BJ (cell line): ENCODE measurements around the gene EIF3F. TPM values are rescaled to one million over a fixed set of nuclear protein-coding genes. Genes with fewer than 3 reads are reported as not detected.

Experiments used
- CTCF ChIA-PET: fragments of 350-600 bp; formaldehyde crosslinking; extraction: SDS; loops from one replicate; lab custom pipeline; 2021; ENCODE audit warnings: antibody characterized with exemption, inconsistent platforms; lab: Yijun Ruan, JAX
- POLR2A ChIA-PET: fragments of 300-600 bp; sonication (Branson Sonifier 250); formaldehyde crosslinking; extraction: SDS; loops from one replicate; lab custom pipeline; 2021; ENCODE audit warnings: antibody characterized with exemption; lab: Charles Lee
- DNase-seq: peaks from one replicate; pipeline ENCODE4 v3.0.0-alpha.2; 2011; ENCODE audit warnings: low read depth
- H3K27me3 ChIP-seq: 2 replicates; pipeline ENCODE4 v1.6.0; 2011; ENCODE audit warnings: low read length; ENCODE audit not compliant: control insufficient read depth, insufficient read depth
- H3K36me3 ChIP-seq: 2 replicates; pipeline ENCODE4 v1.5.1; 2011; ENCODE audit warnings: low read length; ENCODE audit not compliant: control insufficient read depth, insufficient read depth
- H3K4me3 ChIP-seq: 2 replicates; pipeline ENCODE4 v1.5.1; 2011; ENCODE audit warnings: low read depth, mild to moderate bottlenecking, control low read depth, low read length
- polyA plus RNA-seq: library from polyadenylated mRNA; depleted of rRNA; stranded (reverse); fragments of >200 nt; gene quantifications from 2 replicates; pipeline ENCODE4 v1.2.3, GENCODE V29; 2011
- TF ChIP-seq, protein P1 (sequence below): IDR thresholded peaks from 2 replicates; pipeline ENCODE4 v1.5.1; 2011; ENCODE audit warnings: low read depth, mild to moderate bottlenecking, control low read depth, inconsistent platforms, low read length, moderate library complexity; ENCODE audit not compliant: insufficient read depth

The EIF3F gene
- polyA plus RNA-seq, 1 experiment, result 218 TPM

DNA sequence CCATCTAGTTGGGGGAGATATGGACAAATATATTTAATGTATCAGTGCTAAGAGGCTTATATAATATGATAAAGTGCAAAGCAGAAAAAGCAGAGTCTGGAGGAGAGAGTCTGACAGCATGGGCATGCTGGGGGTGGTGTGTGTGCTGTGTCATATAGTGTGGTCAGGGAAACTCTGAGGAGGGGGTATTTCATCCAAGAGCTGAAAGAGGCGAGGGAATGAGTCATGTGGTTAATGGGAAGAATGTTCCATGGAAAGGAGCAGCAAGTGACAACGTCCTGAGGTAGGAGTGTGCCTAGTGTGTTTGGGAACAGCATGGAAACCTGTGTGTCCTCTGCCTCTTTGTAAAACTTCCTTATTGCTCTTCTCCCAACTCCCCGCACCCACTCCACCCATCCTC is 38.0 kb downstream of the EIF3F start:
- no peak for DNase-seq
- CTCF ChIA-PET, result interaction anchor here (1.0 to 4.9 kb wide), 4 partner anchors 9 to 72 kb away, joined by 3 to 45 read pairs (median 30); no protein-coding TSS in a partner anchor

DNA sequence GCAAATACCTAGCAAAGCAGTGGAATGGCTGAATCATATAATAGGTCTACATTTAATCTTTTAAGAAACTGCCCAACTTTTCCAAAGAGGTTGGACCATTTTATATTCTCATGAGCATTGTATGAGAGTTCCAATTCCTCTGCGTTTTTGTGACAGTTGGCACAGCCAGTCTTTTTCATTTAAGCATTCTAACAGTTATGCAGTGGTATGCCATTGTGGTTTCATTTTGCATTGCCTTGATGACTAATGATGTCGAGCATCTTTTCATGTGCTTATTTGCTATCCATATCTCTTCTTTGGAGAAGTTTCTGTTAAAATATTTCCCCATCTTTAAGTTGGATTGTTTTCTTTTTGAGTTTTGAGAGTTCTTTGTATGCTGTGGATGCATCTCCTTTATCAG is 38.7 kb downstream of the EIF3F start:
- Histone ChIP-seq H3K4me3 (no peak overlapping the region), H3K27me3 (no peaks in the 10 kb centered on the region), H3K36me3 (no peaks in the 10 kb centered on the region)
- TF ChIP-seq, protein P1, sequence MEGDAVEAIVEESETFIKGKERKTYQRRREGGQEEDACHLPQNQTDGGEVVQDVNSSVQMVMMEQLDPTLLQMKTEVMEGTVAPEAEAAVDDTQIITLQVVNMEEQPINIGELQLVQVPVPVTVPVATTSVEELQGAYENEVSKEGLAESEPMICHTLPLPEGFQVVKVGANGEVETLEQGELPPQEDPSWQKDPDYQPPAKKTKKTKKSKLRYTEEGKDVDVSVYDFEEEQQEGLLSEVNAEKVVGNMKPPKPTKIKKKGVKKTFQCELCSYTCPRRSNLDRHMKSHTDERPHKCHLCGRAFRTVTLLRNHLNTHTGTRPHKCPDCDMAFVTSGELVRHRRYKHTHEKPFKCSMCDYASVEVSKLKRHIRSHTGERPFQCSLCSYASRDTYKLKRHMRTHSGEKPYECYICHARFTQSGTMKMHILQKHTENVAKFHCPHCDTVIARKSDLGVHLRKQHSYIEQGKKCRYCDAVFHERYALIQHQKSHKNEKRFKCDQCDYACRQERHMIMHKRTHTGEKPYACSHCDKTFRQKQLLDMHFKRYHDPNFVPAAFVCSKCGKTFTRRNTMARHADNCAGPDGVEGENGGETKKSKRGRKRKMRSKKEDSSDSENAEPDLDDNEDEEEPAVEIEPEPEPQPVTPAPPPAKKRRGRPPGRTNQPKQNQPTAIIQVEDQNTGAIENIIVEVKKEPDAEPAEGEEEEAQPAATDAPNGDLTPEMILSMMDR, result no peak
- CTCF ChIA-PET, result interaction anchor here (1.0 kb wide), 1 partner anchor 65 kb away, joined by 3 read pairs; no protein-coding TSS in a partner anchor
- DNase-seq, result no peak
- POLR2A ChIA-PET, result no interaction called here

More for the DNA sequence above, 38.0 kb downstream of the EIF3F start:
- TF ChIP-seq, protein P1, result no peak
- Histone ChIP-seq H3K27me3 (no peaks in the 10 kb centered on the region), H3K36me3 (no peaks in the 10 kb centered on the region), H3K4me3 (no peak overlapping the region)
- POLR2A ChIA-PET, result no interaction called here

GRCh38 chr11:8026982-8027381 is 39.8 kb downstream of the EIF3F start:
- H3K36me3 ChIP-seq, result no peaks in the 10 kb centered on the region
- POLR2A ChIA-PET, result no interaction called here
- DNase-seq, result no peak
- H3K27me3 ChIP-seq, result no peaks in the 10 kb centered on the region
- CTCF ChIA-PET, result interaction anchor here (0.6 to 12.1 kb wide), 4 partner anchors 20 to 67 kb away, joined by 3 to 441 read pairs (median 8); no protein-coding TSS in a partner anchor
- no peak overlapping the region for H3K4me3 ChIP-seq
- TF ChIP-seq, protein P1, result no peak

- no peak for DNase-seq
- ChIA-PET POLR2A (no interaction called here), CTCF (interaction anchor here (1.4 to 12.1 kb wide), 3 partner anchors 17 to 65 kb away, joined by 3 to 441 read pairs (median 13); no protein-coding TSS in a partner anchor)
- Histone ChIP-seq H3K4me3 (no peak overlapping the region), H3K27me3 (no peaks in the 10 kb centered on the region), H3K36me3 (no peaks in the 10 kb centered on the region)
- TF ChIP-seq, protein P1, result no peak
Measured at GRCh38 chr11:8028766-8029165, 41.6 kb downstream of the EIF3F start.

DNA sequence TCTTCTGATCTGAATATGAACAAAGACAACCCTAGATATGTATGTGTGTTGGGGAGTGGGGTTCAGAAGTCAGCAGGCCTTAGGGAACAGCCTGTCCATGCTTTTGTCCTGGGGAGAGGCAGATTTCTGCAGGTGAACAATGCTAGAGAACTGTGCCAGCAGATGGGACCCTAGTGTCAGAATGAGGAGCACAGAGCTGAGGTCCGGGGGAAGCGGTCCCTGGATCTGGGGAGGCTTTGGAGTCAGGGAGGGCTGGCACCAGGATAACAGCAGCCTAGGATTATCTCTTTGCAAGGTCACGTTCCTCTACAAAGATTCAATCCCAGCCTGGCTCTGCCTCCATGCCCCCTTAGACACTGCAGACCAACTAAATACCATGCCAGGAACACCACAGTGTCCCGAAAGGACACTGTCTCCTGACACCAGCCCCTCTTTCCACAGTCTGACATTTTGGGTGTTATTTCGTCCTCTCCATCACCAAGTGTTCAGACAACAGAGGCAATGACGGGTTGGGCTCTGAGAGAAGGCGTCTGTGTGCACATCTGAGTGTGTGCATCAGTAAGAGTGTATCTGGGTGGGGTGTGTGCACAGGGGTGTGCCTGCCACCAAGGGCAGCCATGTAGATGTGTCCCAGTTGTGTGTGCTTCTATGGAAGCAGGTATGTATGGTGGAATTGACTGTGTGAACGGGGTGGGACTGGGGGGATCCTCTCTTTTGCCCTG is 43.5 kb downstream of the EIF3F start:
- TF ChIP-seq, protein P1, result no peak
- Histone ChIP-seq H3K27me3 (no peaks in the 10 kb centered on the region), H3K4me3 (no peak overlapping the region), H3K36me3 (no peaks in the 10 kb centered on the region)
- ChIA-PET CTCF (interaction anchor here (0.6 to 12.1 kb wide), 6 partner anchors 8 to 63 kb away, joined by 3 to 441 read pairs (median 6); no protein-coding TSS in a partner anchor), POLR2A (no interaction called here)
- no peak for DNase-seq
